Esophagus (tissue), 2 donors: ENCODE results near the gene DHDH. TPM values are rescaled to one million over a fixed set of nuclear protein-coding genes. Genes with fewer than 3 reads are reported as not detected.
"Not testable (repeated sequence)": the region's sequence is repeated elsewhere in the genome, so short reads cannot be mapped to it uniquely, and the experiment has no call there.

Source experiments
- H3K27ac ChIP-seq, 2 donors: one replicate each; pipeline ENCODE4 v1.5.1; 2013; ENCODE audit warnings: low read depth in 2 of 2, mild to moderate bottlenecking in 2 of 2, inconsistent platforms in 1 of 2, low read length in 1 of 2, moderate library complexity in 1 of 2
- H3K27me3 ChIP-seq, 2 donors: one replicate each; pipeline ENCODE4 v1.6.1; 2013; ENCODE audit warnings: low read length in 2 of 2, control low read depth in 1 of 2, mild to moderate bottlenecking in 1 of 2; ENCODE audit not compliant: insufficient read depth in 2 of 2, control insufficient read depth in 1 of 2
- H3K36me3 ChIP-seq, 2 donors: one replicate each; pipeline ENCODE4 v1.6.1; 2013; ENCODE audit warnings: low read length in 1 of 2; ENCODE audit not compliant: control insufficient read depth in 2 of 2, insufficient read depth in 2 of 2
- H3K4me1 ChIP-seq, 2 donors: one replicate each; pipeline ENCODE4 v1.6.1; 2013; ENCODE audit warnings: low read length in 1 of 2; ENCODE audit not compliant: control insufficient read depth in 2 of 2, insufficient read depth in 2 of 2
- H3K4me3 ChIP-seq, 2 donors: one replicate each; pipeline ENCODE4 v1.5.1; 2013; ENCODE audit warnings: low read length in 2 of 2, mild to moderate bottlenecking in 2 of 2, low read depth in 1 of 2, moderate library complexity in 1 of 2
- H3K9me3 ChIP-seq, 2 donors: one replicate each; pipeline ENCODE4 v1.6.1; 2013; ENCODE audit warnings: mild to moderate bottlenecking in 2 of 2, low read depth in 1 of 2, low read length in 1 of 2, moderate library complexity in 1 of 2; ENCODE audit not compliant: control insufficient read depth in 2 of 2, insufficient read depth in 1 of 2
- WGBS, 2 donors: extraction: QIAGEN DNeasy Blood & Tissue Kit; methylation state at CpG; one replicate each; pipeline ENCODE4 v1.1.7; 2013; 5-methylcytosine and 5-hydroxymethylcytosine counted together
- polyA plus RNA-seq, 2 donors: library from polyadenylated mRNA; stranded (reverse); fragments of 200-250 nt; gene quantifications; one replicate each; pipeline ENCODE4 v1.2.3, GENCODE V29; 2013
- donor health status: healthy with polysubstance abuse.
- donor health status: Bipolar disorder and iron deficiency.

DHDH gene
- polyA plus RNA-seq, 2 donors = 0.57 to 1.3 TPM

DNA sequence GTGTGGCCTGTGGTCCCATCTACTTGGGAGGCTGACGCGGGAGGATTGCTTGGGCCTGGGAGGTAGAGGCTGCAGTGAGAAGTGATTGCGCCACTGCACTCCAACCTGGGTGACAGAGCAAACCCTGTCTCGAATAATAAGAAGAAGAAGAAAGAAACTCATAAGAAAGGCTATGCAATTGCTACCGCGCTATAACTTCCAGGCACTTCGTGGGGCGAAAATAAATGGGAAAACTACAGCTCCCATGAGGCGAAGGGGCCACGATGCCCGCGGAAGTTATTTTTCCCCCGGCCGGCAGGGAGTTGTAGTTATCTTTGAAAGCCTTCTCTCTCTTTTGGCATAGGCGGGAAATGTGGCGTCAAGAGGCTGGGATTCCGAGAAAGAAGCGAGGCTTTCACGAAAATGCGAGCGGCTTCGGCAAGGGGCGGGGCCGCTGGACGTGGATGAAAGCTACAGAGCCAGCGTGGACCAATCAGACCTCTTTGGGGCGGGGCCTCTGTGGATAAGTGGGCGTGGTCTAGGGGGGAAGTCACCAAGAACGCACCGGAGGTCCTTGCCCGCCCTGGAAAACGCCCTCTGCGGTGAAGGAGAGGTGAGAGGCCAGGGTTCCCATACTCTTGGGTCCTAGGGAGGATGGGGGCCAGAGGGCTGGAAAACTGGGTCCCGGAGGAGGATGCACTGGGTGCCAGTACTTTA, 33.6 kb upstream of the DHDH start, which contains the start of gene NUCB1:
NUCB1 (plus strand) TSS at position 532 of the 696 bp plus-strand sequence. CDS start 485 bp downstream, outside the sequence.
- Histone ChIP-seq H3K27ac (peak within 1 kb of the TSS; percentile 87), H3K27me3 (no peaks in the 10 kb centered on the region), H3K4me1 (peaks cover 2 to 11% of the 10 kb centered on the region in 2 donors), H3K36me3 (peaks cover 2 to 9% of the 10 kb centered on the region in 2 donors), H3K4me3 (peak within 1 kb of the TSS; percentile 66 to 83), H3K9me3 (no peaks in the 10 kb centered on the region)
- 7 to 8% methylated on average over 34 of the region's 34 CpGs for WGBS, 2 donors

DNA sequence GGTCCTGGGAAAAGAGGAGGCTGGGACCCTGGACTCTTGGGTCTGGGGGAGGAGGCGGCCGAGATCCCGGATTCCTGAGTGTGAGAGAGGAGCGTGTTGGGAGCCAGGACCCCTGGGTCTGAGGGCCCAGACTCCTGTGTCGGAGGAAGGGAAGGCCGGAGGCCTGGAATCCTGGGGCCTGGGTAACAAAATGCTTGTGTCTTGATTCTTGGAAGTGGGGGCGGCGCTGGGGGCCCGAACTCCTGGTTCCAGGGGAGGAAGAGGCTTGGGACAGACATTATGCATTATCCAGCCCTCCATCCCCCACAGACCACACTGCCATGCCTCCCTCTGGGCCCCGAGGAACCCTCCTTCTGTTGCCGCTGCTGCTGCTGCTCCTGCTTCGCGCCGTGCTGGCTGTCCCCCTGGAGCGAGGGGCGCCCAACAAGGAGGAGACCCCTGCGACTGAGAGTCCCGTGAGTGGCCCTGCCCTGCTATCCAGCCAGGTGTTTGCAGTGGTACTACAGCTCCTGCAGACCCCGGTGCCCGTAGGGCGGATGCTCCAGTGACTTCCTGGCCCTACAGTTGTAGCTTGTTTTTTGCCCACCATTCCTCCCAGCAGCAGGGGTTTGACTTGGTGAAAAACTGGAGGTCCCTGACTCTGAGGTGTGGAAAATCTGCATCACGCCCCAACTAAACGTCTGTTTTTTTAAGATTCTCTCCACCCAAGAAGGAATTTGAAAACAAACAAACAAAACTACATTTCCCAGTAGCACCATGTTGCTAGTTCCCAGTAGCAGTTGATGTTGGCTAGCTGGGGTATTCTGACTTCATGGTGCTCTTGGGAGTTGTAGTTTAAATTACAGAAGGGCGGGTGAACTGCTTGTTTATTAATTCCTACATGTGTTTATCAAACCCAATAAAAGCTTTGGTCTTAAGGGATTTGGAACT, 32.8 kb upstream of the DHDH start:
- Histone ChIP-seq H3K4me3 (peak overlapping the region; percentile 66 to 83), H3K4me1 (peaks cover 2 to 11% of the 10 kb centered on the region in 2 donors), H3K27ac (peak overlapping the region; percentile 87), H3K9me3 (no peaks in the 10 kb centered on the region), H3K27me3 (no peaks in the 10 kb centered on the region), H3K36me3 (peaks cover 7 to 17% of the 10 kb centered on the region in 2 donors)
- WGBS, 2 donors = 10 to 11% methylated on average over 23 to 24 of the region's 24 CpGs

DNA sequence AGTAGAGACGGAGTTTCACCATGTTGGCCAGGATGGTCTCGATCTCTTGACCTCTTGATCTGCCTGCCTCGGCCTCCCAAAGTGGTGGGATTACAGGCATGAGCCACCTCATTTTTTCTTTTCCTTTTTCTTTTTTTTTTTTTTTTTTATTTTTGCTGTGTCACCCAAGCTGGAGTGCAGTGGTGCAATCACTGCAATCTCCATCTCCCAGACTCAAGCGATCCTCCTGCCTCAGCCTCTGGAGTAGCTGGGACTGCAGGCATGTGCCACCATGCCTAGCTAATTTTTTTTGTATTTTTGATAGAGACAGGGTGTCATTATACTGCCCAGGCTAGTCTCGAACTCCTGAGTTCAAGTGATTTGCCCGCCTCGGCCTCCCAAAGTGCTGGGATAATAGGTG, 31.2 kb upstream of the DHDH start:
- 93 to 97% methylated on average over 7 of the region's 7 CpGs for WGBS, 2 donors
- H3K27me3 ChIP-seq, H3K9me3 ChIP-seq, H3K27ac ChIP-seq, H3K4me3 ChIP-seq: not testable (repeated sequence)
- peaks cover 2 to 11% of the 10 kb centered on the region in 2 donors for H3K4me1 ChIP-seq
- H3K36me3 ChIP-seq = peaks cover 7 to 17% of the 10 kb centered on the region in 2 donors

DNA sequence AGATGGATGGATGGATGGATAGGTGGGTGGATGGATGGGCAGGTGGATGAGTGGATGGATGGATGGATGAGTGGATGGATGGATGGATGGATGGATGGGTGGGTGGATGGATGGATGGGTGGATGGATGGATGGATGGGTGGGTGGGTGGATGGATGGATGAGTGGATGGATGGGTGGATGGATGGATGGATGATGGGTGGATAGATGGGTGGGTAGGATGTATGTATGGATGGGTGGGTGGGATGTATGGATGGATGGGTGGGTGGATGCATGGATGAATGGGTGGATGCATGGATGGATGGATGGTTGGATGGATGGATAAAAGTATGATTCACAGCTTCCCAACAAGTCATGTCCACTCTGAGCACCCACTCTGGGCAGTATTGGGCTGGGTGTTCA, 29.7 kb upstream of the DHDH start:
- H3K4me3 ChIP-seq, H3K9me3 ChIP-seq, H3K27ac ChIP-seq, H3K27me3 ChIP-seq: not testable (repeated sequence)
- Histone ChIP-seq H3K4me1 (peaks cover 2 to 11% of the 10 kb centered on the region in 2 donors), H3K36me3 (peaks cover 7 to 26% of the 10 kb centered on the region in 2 donors)

DNA sequence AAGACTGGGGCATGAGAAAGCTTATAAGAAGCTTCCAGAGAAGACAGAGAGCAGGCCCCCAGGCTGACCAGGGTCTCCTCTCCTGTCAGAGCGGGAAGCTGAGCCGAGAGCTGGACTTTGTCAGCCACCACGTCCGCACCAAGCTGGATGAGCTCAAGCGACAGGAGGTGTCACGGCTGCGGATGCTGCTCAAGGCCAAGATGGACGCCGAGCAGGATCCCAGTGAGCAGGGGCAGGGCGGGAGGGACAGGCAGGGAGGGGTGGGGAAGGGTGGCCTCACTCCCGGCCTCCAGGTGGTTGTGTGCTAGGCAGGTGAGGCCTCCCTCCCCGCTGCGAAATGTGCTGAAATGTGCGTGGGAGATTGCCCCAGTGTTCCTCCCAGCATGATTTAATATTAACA, 27.8 kb upstream of the DHDH start:
- Histone ChIP-seq H3K4me1 (peaks cover 2 to 11% of the 10 kb centered on the region in 2 donors), H3K27me3 (no peaks in the 10 kb centered on the region), H3K27ac (no peak overlapping the region), H3K9me3 (no peaks in the 10 kb centered on the region), H3K36me3 (peaks cover 8 to 27% of the 10 kb centered on the region in 2 donors), H3K4me3 (no peak overlapping the region)
- 92 to 95% methylated on average over 14 of the region's 14 CpGs for WGBS, 2 donors

DNA sequence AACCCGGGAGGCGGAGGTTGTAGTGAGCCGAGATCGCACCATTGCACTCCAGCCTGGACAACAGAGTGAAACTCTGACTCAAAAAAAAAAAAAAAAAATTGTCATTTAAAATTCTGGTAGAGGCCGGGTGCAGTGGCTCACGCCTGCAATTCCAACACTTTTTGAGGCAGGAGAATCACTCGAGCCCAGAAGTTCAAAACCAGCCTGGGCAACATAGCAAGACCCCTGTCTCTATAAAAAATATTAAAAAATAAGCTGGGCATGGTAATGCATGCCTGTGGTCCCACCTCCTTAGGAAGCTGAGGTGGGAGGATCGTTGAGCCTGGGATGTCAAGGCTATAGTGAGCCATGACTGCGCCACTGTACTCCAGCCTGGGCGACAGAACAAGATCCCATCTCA, 27.2 kb upstream of the DHDH start:
- Histone ChIP-seq H3K36me3 (peaks cover 13 to 31% of the 10 kb centered on the region in 2 donors), H3K9me3 (no peaks in the 10 kb centered on the region), H3K27ac (no peak overlapping the region), H3K4me1 (peaks cover 2 to 6% of the 10 kb centered on the region in 2 donors), H3K4me3 (no peak overlapping the region), H3K27me3 (no peaks in the 10 kb centered on the region)
- WGBS, 2 donors = 98% methylated on average over 10 of the region's 10 CpGs

DNA sequence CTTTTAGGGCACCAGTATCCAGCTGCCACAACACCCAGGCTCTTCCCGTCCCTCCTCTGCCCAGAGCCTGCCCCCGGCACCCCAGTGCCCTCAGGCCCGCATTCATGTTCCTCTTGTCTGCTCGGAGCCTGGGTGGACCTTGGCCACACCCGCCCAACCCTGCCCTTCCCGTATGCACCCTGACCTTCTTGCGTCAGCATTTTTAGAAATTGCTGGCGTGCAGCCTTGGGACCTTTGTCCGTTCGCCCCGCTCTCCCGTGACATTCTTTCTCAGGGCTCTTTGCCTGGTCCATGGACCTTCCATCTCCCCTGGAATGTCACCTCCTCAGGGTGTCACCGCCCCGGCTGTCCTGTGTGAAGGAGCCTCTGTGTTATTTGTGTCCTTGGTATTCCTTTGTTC, 25.8 kb upstream of the DHDH start:
- WGBS, 2 donors = 73 to 80% methylated on average over 14 of the region's 14 CpGs
- Histone ChIP-seq H3K27ac (peak overlapping the region in 1 of 2 donors; percentile 33), H3K36me3 (peaks cover 13 to 31% of the 10 kb centered on the region in 2 donors)

DNA sequence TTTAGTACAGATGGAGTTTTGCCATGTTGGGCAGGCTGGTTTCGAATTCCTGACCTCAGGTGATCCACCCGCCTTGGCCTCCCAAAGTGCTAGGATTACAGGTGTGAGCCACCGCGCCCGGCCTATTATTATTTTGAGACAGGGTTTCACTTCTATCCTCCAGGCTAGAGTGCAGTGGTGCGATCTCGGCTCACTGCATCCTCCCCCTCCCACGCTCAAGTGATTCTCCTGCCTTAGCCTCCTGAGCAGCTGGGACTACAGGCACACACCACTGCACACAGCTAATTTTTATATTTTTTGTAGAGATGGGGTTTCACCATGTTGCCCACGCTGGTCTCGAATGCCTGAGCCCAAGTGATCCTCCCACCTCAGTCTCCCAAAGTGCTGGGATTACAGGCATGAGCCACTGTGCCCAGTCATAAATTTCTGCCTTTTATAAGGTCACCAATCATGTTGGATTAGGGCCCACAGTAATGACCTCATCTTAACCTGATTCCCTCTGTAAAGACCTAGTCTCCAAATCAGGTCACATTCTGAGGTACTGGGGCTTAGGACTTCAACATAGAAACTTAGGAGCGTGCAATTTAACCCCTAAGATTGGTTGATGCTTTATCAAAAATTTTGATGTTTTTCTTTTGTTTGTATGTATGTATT, 23.9 kb upstream of the DHDH start:
- H3K36me3 ChIP-seq = peaks cover 16 to 35% of the 10 kb centered on the region in 2 donors
- not testable (repeated sequence) for H3K27me3 ChIP-seq, H3K9me3 ChIP-seq, H3K4me1 ChIP-seq, H3K27ac ChIP-seq, H3K4me3 ChIP-seq
- 93 to 95% methylated on average over 11 of the region's 11 CpGs for WGBS, 2 donors

More for the DNA sequence above, 25.8 kb upstream of the DHDH start:
- H3K9me3 ChIP-seq = no peaks in the 10 kb centered on the region
- no peaks in the 10 kb centered on the region for H3K4me1 ChIP-seq
- no peak overlapping the region for H3K4me3 ChIP-seq
- H3K27me3 ChIP-seq = no peaks in the 10 kb centered on the region

DNA sequence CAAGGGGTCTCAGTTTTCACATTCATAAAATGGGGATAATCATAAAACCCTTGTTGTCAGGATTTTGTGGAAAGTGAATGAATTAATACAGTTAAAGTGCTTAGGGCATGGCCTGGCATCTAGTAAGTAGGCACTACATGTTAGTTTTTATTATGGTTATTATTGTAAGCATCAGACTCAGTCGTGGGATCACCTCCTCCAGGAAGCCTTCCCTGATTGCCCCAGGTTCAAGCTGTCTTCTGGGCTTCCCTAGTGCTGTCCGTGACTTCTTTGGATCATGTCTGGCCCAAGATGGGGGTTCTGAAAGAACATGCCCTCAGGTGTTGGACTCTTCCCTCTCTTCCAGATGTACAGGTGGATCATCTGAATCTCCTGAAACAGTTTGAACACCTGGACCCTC, 22.7 kb upstream of the DHDH start:
- Histone ChIP-seq H3K27me3 (no peaks in the 10 kb centered on the region), H3K9me3 (no peaks in the 10 kb centered on the region), H3K36me3 (peaks cover 8 to 26% of the 10 kb centered on the region in 2 donors), H3K27ac (peak overlapping the region in 1 of 2 donors; percentile 7), H3K4me3 (no peak overlapping the region), H3K4me1 (no peaks in the 10 kb centered on the region)
- WGBS, 2 donors = 87 to 91% methylated on average over 2 of the region's 2 CpGs
